C4-2B (cell line): ENCODE data around the gene EMILIN1.

Experiments
- H3K27ac ChIP-seq: fragments of 450-650 bp; 2 replicates; pipeline ENCODE4 v1.5.1; 2017
- ZFX ChIP-seq: fragments of 450-650 bp; IDR thresholded peaks from 2 replicates; pipeline ENCODE4 v1.6.1; 2017
- TF ChIP-seq, protein P1 (sequence below): fragments of 450-650 bp; conservative IDR thresholded peaks from 2 replicates; pipeline ENCODE4 v1.5.1; 2017; ENCODE audit warnings: mild to moderate bottlenecking

The EMILIN1 gene

DNA sequence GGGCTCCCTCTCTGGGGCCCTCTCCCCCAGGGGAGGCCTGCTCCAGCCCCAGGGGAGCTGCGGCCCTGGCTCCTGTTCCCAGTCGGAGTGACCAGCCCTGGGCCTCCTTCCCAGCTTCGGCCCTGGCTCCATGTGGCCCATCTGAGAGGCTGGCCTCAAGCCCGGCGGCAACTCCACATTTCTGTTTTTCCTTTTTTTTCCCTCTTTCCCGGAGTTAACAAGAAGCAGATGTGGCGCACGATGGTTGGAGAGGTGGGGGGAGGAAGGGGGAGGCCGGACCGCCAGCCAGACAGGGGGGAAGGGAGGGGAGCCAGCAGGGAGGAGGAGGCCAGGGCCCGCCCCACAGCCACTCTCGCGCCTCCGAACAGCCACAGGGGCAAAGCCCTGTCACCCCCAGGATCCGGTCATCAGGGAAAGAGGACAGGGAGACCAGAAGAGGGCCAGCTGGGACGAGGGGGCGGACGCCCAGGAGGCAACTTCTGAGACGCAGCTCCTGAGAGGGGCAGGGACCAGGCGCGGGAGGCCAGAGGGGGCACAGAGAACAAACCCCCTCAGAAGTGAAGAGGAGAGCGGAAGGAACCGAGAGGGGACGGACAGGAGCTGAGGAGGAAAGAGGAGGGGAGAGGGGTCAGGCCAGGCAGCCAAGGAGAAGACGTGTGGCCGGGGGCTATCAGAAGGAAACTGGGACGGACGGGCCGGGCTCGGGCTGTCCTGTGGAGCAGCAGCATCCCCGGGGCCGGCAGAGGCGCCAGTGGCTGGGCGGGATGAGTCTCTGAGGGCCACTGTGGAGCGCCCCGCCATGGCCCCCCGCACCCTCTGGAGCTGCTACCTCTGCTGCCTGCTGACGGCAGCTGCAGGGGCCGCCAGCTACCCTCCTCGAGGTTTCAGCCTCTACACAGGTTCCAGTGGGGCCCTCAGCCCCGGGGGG, at the start of gene EMILIN1:
Gene EMILIN1, plus strand, starts transcription at position 349 of the 928 bp plus-strand sequence. Its CDS starts 451 bp downstream, at position 800.
- H3K27ac ChIP-seq: no peak within 1 kb of the TSS

DNA sequence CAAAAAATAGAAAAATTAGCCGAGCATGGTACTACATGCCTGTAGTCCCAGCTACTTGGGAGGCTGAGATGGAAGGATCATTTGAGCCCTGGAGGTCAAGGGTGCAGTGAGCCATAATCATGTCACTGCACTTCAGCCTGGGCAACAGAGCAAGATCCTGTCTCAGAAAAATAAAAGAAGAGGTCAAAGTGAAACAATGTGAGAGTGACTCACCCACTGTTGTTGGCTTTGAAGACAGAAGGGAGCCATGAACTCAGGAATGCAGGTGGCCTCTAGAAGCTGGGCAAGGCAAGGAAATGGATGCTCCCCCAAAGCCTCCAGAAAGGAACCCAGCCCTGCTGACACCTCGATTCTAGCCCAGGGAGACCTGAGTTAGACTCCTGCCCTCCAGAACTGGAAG, 49.4 kb upstream of the EMILIN1 start:
- H3K27ac ChIP-seq: no peak overlapping the region
- no peak for TF ChIP-seq ZFX
- TF ChIP-seq, protein P1, sequence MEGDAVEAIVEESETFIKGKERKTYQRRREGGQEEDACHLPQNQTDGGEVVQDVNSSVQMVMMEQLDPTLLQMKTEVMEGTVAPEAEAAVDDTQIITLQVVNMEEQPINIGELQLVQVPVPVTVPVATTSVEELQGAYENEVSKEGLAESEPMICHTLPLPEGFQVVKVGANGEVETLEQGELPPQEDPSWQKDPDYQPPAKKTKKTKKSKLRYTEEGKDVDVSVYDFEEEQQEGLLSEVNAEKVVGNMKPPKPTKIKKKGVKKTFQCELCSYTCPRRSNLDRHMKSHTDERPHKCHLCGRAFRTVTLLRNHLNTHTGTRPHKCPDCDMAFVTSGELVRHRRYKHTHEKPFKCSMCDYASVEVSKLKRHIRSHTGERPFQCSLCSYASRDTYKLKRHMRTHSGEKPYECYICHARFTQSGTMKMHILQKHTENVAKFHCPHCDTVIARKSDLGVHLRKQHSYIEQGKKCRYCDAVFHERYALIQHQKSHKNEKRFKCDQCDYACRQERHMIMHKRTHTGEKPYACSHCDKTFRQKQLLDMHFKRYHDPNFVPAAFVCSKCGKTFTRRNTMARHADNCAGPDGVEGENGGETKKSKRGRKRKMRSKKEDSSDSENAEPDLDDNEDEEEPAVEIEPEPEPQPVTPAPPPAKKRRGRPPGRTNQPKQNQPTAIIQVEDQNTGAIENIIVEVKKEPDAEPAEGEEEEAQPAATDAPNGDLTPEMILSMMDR: no peak

More for the DNA sequence above, at the start of gene EMILIN1:
- TF ChIP-seq, protein P1: no peak
- no peak for TF ChIP-seq ZFX

DNA sequence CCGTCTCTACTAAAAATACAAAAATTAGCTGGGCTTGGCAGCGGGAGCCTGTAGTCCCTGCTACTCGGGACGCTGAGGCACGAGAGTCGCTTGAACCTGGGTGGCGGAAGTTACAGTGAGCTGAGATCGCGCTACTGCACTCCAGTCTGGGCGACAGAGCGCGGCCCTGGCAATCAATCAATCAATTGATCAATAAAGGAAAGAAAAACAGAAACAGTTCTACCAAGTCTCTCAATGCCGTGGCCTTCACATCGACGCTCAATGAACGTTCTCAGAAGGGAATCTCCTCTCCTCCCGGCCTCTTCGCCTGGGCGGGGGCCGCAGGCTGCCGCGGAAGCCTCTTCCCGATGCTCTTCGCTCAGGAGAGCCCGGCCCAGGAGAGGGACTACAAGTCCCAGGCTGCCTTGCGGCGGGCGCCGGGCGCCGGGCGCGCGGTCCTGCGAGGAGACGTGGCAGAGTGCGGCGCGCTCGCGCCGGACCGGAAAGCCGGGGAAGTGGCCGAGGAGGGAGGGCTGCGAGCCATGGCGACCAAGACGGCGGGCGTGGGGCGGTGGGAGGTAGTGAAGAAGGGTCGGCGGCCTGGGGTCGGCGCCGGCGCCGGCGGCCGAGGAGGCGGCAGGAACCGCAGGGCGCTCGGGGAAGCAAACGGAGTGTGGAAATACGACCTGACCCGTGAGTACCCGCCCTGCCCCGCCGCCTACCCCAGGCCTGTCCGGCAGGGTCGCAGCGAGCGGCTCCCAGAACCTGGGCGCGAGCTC, 45.7 kb upstream of the EMILIN1 start, which contains the start of gene TMEM214:
Gene TMEM214, plus strand, starts transcription at position 471 of the 758 bp plus-strand sequence. Its CDS starts 51 bp downstream, at position 522.
- peak; percentile 74; the same call in 1 of the 2 replicates for TF ChIP-seq ZFX
- TF ChIP-seq, protein P1: no peak
- peak within 1 kb of the TSS; percentile 91 for H3K27ac ChIP-seq

DNA sequence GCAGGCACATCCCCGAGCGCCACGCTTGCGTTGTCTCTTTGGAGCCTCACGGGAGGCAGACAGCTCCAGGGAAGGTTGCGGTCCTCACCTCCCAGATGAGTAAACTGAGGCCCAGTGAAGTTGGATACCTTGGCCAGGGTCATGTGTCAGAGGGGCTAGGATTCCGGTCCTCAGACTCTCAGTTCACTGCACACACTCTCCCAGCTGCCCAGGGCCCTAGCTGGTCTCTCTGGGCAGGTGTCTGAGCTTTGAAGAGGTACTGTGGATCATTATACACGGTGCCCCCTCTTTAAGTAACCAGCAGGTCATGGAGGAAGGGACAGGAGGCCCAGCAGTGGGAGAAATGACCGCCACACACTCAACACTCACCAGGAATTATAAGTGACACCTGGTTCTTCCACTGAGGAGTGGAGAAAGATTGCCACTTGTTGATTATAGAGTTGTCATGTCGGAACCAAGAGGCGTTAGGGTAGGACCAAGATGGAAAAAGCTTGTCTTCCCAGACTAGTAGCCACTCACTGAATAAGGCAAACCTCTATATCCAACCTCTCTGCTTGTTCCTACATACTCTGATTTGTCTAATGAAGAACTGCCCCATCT, 45.1 kb upstream of the EMILIN1 start:
- TF ChIP-seq, protein P1: no peak
- no peak; the same call in 1 of the 2 replicates for TF ChIP-seq ZFX
- H3K27ac ChIP-seq: peak overlapping the region; percentile 91

DNA sequence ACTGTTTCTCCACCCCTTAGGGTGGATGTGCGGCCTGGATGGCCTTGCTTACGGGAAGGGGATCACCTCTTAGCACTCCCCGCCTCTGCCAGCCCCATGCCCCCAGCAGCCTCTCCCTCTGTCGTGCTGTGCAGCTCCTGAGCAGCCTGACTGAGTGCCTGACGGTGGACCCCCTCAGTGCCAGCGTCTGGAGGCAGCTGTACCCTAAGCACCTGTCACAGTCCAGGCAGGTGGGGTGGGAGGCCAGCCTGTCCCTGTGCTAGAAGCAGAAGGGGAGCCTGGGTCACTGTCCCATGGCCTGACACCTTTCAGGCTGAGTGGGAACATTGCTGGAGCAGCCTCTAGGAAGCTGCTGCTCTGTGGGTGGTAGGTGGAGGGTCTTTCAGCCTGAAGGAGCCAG, 40.4 kb upstream of the EMILIN1 start:
- no peak overlapping the region for H3K27ac ChIP-seq
- TF ChIP-seq, protein P1: no peak
- TF ChIP-seq ZFX: no peak

DNA sequence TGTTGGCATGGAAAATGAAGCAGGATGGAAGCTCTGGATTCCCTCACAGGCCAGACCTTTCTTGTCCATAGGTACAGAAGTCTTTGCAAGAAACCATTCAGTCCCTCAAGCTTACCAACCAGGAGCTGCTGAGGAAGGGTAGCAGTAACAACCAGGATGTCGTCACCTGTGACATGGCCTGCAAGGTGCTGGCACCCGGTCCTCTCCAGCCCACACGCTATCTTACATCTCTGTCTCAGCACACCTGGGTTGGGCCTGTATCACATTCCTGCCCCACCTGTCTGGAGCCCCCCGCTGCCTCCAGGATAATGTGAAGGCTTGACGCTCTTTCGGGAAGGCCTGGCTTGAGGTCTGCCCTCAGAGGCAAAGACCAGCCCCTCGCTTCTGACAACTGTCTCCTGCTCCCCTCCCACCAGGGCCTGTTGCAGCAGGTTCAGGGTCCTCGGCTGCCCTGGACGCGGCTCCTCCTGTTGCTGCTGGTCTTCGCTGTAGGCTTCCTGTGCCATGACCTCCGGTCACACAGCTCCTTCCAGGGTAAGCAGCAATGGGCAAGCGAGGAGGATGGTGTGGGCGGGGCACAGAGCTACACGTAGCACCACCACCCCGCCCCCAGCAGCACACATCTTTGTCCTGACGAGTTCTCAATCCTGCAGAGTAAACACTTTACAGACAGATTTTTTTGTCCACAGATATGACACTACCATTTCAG, 39.6 kb upstream of the EMILIN1 start:
- TF ChIP-seq ZFX: no peak
- TF ChIP-seq, protein P1: no peak
- H3K27ac ChIP-seq: no peak overlapping the region
